Epithelial cell of proximal tubule (primary cell): ENCODE results near the gene DENND1A. TPM values are rescaled to one million over a fixed set of nuclear protein-coding genes. Genes with fewer than 3 reads are reported as not detected.
"Not testable (repeated sequence)": the region's sequence is repeated elsewhere in the genome, so short reads cannot be mapped to it uniquely, and the experiment has no call there.

Source experiments
- DNase-seq: peaks from one replicate; pipeline ENCODE4 v3.0.0-alpha.2; 2011; ENCODE audit warnings: low read depth
- H3K4me3 ChIP-seq: 2 replicates; pipeline ENCODE4 v1.5.1; 2011; ENCODE audit warnings: low read depth, mild to moderate bottlenecking, low read length
- total RNA-seq: library from RNA; depleted of rRNA; stranded (reverse); fragments of >200 nt; gene quantifications from 2 replicates; pipeline ENCODE4 v1.2.3, GENCODE V29; 2015
- TF ChIP-seq, protein P1 (sequence below): conservative IDR thresholded peaks from 2 replicates; pipeline ENCODE4 v1.5.1; 2012; ENCODE audit warnings: low read depth, mild to moderate bottlenecking, low read length

Gene DENND1A
- total RNA-seq, 1 donor from 2014 or later = 26.6 TPM

DNA sequence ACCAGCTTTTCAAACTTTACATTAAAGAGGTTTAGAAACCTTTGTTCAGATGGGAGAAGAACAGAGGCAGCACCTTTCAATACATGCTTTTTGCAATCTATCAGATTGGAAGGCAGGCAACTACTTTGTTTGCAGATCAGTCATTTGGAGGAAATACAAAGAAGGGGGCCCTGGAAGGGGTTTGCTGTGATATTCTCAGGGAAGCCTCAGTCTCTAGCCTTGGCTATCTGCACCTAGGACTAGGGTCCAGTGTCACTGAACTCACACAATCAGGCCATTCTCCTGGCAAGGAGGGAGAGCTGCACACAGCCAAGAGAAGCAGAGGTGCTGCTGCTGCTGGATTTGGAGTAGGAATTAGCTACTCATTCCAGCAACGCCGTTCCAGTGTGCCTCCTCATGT is 494.5 kb downstream of the DENND1A start:
- no peak overlapping the region for H3K4me3 ChIP-seq
- TF ChIP-seq, protein P1, sequence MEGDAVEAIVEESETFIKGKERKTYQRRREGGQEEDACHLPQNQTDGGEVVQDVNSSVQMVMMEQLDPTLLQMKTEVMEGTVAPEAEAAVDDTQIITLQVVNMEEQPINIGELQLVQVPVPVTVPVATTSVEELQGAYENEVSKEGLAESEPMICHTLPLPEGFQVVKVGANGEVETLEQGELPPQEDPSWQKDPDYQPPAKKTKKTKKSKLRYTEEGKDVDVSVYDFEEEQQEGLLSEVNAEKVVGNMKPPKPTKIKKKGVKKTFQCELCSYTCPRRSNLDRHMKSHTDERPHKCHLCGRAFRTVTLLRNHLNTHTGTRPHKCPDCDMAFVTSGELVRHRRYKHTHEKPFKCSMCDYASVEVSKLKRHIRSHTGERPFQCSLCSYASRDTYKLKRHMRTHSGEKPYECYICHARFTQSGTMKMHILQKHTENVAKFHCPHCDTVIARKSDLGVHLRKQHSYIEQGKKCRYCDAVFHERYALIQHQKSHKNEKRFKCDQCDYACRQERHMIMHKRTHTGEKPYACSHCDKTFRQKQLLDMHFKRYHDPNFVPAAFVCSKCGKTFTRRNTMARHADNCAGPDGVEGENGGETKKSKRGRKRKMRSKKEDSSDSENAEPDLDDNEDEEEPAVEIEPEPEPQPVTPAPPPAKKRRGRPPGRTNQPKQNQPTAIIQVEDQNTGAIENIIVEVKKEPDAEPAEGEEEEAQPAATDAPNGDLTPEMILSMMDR = no peak
- DNase-seq = no peak

DNA sequence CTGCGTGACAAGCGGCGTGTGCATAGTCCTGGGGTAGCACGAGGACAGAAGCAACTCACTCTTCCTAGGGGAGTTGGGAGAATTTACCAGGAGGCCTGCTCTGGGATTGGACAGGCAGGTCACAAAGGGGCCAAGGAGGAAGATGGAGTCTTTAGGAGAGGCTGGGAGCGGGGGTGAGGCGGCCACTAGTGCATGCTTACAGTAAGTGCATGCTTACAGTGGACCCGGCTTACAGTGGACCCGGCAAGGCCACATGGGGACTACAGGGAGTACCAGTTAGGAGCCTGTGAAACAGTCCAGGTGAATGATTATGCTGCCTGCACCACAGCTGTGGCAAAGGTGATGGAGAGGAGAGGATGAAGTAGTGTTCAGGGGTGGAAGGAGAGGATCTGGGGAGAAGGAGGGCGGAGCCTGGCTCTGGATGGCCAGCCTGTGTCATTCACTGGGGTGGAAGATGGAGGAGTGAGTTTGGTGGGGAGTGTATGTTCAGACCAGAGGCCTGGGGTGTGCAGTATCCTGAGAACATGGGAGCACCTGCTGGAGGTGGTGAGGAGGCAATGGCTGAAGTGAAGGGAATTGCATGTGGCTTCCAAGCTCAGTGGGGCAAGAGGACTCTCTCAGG is 495.2 kb downstream of the DENND1A start:
- no peak for DNase-seq
- TF ChIP-seq, protein P1 = no peak
- no peak overlapping the region for H3K4me3 ChIP-seq

DNA sequence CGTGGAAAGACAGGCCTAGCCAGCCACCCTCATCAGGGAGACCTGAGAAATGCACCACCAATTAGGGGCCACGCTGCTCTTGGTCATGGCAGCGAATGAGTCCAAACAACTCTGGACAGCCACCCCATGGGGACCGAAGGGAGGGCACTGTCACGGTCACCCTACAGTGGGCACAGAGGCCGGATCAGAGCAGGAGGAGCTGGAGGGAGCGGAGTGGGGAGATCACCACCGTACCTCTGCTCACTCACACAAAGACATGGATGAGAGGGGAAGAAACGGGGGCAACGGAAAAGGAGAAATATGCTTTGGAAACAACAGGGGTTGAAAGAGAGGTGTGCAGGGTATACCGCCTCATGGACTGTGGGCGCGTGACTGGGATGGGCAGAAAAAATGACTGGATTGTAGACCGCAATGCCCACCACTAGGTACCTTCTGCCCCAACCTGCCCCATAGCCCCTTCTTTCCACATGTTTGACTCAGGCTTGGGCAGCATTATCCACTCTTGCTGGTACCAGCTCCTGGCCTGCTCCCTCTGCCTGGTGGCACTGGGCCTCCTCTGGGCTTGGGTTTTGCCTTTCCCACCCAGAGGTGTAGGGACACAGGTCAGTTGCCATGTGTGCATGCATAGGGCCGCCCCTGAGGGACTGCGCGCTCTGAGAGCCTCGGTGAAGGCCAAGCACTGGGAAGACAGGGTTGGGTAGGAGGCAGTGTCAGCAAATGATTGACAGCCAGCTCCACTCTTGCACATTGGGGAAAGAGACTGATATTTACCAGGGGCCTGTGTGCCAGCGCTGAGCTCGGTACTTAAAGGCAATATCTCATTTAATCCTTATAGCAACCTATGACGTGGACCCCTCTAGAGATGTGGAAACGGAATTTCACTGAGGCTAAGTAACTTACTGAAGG is 497.3 kb downstream of the DENND1A start:
- H3K4me3 ChIP-seq = no peak overlapping the region
- TF ChIP-seq, protein P1 = no peak
- no peak for DNase-seq

DNA sequence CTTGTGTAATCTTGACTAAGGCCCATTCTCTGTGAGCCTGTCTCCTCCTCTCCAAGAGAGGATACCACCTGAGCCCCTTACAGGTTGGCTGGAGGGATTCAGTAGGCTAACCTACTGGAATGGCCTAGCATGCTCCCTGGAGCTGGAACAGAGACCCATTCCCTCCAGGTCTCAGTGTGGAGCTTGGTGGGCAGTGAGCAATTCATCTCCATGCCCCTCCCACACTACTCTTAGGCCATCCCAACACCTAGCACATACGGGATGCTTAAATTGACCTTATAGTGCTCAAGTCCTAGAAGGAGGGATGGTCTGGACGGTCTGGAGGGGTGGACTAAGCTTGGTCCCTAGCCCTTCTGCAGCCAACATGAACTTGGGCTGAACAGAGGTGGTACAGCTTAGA is 498.3 kb downstream of the DENND1A start:
- TF ChIP-seq, protein P1 = no peak
- no peak for DNase-seq
- no peak overlapping the region for H3K4me3 ChIP-seq

DNA sequence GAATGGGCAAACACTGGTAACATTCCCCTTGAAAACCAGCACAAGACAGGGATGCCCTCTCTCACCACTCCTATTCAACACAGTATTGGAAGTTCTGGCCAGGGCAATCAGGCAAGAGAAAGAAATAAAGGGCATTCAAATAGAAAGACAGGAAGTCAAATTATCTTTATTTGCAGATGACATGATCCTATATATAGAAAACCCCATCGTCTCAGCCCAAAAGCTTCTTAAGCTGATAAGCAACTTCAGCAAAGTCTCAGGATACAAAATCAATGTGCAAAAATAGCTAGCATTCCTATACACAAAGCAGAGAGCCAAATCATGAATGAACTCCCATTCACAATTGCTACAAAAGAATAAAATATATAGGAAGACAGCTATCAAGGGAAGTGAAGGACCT is 501.5 kb downstream of the DENND1A start:
- DNase-seq, H3K4me3 ChIP-seq: not testable (repeated sequence)

DNA sequence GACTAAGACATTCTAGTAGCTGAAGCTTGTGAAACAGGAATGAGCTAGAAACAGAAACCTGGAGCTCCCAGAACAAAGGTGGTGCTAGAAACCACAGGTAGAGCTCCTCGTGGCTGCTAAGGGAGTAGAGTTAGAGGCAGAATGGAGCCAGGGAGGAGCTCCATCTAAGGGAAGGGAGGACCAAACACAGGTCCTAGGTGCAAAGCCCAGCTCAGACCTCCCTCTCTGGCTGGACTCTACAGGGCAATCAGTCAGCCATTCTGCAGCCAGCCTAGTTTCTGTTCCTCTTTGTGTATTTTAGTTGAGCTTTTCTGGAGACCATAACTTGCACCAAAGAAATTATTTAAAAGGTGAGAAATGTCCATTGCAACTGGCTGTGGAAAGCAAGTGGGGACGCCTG is 503.5 kb downstream of the DENND1A start:
- DNase-seq = no peak
- TF ChIP-seq, protein P1 = no peak
- no peak overlapping the region for H3K4me3 ChIP-seq

DNA sequence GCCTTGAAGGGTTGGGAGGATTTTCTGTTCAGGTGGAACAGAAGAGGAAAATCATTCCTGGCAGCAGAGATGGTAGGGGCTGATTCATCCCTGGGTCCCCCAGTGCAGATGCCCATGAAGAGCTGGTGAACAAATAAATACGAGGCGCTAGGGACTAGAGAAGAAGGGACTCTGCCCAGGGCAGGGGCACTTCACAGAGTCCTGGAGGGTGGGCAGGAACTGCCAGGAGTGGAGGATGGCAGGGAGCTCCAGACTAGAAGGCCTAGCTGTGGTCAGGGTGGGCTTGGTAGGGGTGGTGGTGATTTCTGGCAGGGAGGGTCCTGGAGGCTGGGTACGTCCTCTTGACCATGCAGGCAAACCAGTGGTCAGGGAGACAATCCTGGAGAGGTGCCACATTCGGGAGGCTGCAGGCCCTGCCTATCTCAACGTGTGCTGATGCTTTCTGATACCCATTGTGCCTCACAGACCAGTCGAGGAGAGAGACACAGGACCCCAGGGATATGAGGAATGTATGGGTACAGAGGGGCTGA is 504.0 kb downstream of the DENND1A start:
- no peak overlapping the region for H3K4me3 ChIP-seq
- no peak for DNase-seq
- TF ChIP-seq, protein P1 = no peak
